Stimulated activated CD4-positive, alpha-beta T cell treated with anti-CD3 and anti-CD28 coated beads, Interleukin-2, amount 100 ng/mL, for 48 hours (primary cell): ENCODE results near the gene KLHL40.

Experiments
- DNase-seq, 2 donors: peaks; one replicate each; pipeline ENCODE4 v3.0.0-alpha.2; 2020

KLHL40 gene

GRCh38 chr3:42691816-42692666, 6.7 kb downstream of the KLHL40 start:
- no peak for DNase-seq

- DNase-seq: no peak
Observed at GRCh38 chr3:42692667-42693529, 7.6 kb downstream of the KLHL40 start.

GRCh38 chr3:42693530-42693930, 8.2 kb downstream of the KLHL40 start:
- no peak for DNase-seq

- DNase-seq: no peak
Observed at GRCh38 chr3:42694366-42694765, 9.0 kb downstream of the KLHL40 start.

- DNase-seq: no peak
Observed at GRCh38 chr3:42696356-42697288, 11.3 kb downstream of the KLHL40 start.

GRCh38 chr3:42697289-42698051, 12.1 kb downstream of the KLHL40 start:
- no peak for DNase-seq

- DNase-seq: no peak
Observed at GRCh38 chr3:42698216-42698910, 13.0 kb downstream of the KLHL40 start.

GRCh38 chr3:42698911-42699230, 13.5 kb downstream of the KLHL40 start:
- DNase-seq: no peak

GRCh38 chr3:42699511-42699971, 14.2 kb downstream of the KLHL40 start:
- DNase-seq: no peak

- no peak for DNase-seq
Observed at GRCh38 chr3:42700366-42701288, 15.3 kb downstream of the KLHL40 start.

GRCh38 chr3:42701371-42702065, 16.2 kb downstream of the KLHL40 start:
- DNase-seq: peak; percentile 46 to 55

GRCh38 chr3:42702066-42702951, 17.0 kb downstream of the KLHL40 start, which contains the start of gene HHATL:
Gene HHATL, minus strand, starts transcription at chr3:42702798. Its CDS starts 1,972 bp downstream, at chr3:42700826.
- DNase-seq: no peak

- DNase-seq: no peak
Observed at GRCh38 chr3:42702982-42703694, 17.8 kb downstream of the KLHL40 start.

GRCh38 chr3:42703695-42704025, 18.3 kb downstream of the KLHL40 start:
- no peak for DNase-seq

- DNase-seq: no peak
Observed at GRCh38 chr3:42704136-42704841, 19.0 kb downstream of the KLHL40 start.

GRCh38 chr3:42705058-42705767, 19.9 kb downstream of the KLHL40 start:
- DNase-seq: no peak
